Left renal pelvis (tissue), 4 donors: ENCODE data around the gene RIMBP2. TPM values are rescaled to one million over a fixed set of nuclear protein-coding genes. Genes with fewer than 3 reads are reported as not detected.

ENCODE experiments used
- DNase-seq, 4 donors: peaks; one replicate each; pipeline ENCODE4 v3.0.0-alpha.2; 2013; ENCODE audit warnings: low read depth in 4 of 4, low spot score in 3 of 4
- polyA plus RNA-seq, 4 donors: library from polyadenylated mRNA; unstranded; fragments of 120-200 nt; gene quantifications; one replicate each; pipeline ENCODE4 v1.2.1, GENCODE V29; 2013; ENCODE audit not compliant: insufficient read length in 4 of 4

The RIMBP2 gene
- polyA plus RNA-seq, 4 donors, result 6.1 to 20.6 (median 14.3) TPM

- DNase-seq, result no peak
Measured at GRCh38 chr12:130413909-130414308, 302.2 kb downstream of the RIMBP2 start.

- no peak for DNase-seq
Measured at GRCh38 chr12:130412384-130412783, 303.7 kb downstream of the RIMBP2 start.

- DNase-seq, result no peak
Measured at GRCh38 chr12:130405332-130405731, 310.8 kb downstream of the RIMBP2 start.

GRCh38 chr12:130401703-130402102 is 314.4 kb downstream of the RIMBP2 start:
- no peak for DNase-seq

GRCh38 chr12:130398100-130398848 is 317.8 kb downstream of the RIMBP2 start:
- DNase-seq, result no peak

- no peak for DNase-seq
Measured at GRCh38 chr12:130396667-130397066, 319.4 kb downstream of the RIMBP2 start.

- DNase-seq, result no peak
Measured at GRCh38 chr12:130394906-130395305, 321.2 kb downstream of the RIMBP2 start.

- DNase-seq, result no peak
Measured at GRCh38 chr12:130391186-130391585, 324.9 kb downstream of the RIMBP2 start.

GRCh38 chr12:130385193-130385592 is 330.9 kb downstream of the RIMBP2 start:
- DNase-seq, result no peak

GRCh38 chr12:130384234-130384633 is 331.9 kb downstream of the RIMBP2 start:
- no peak for DNase-seq

- DNase-seq, result no peak
Measured at GRCh38 chr12:130382818-130383217, 333.3 kb downstream of the RIMBP2 start.

GRCh38 chr12:130375296-130376287 is 340.5 kb downstream of the RIMBP2 start:
- no peak for DNase-seq

GRCh38 chr12:130374083-130374482 is 342.0 kb downstream of the RIMBP2 start:
- DNase-seq, result no peak

GRCh38 chr12:130372936-130373335 is 343.2 kb downstream of the RIMBP2 start:
- DNase-seq, result no peak

GRCh38 chr12:130371296-130371695 is 344.8 kb downstream of the RIMBP2 start:
- DNase-seq, result no peak

- no peak for DNase-seq
Measured at GRCh38 chr12:130369816-130370215, 346.3 kb downstream of the RIMBP2 start.

- DNase-seq, result no peak
Measured at GRCh38 chr12:130367523-130367922, 348.6 kb downstream of the RIMBP2 start.

- no peak for DNase-seq
Measured at GRCh38 chr12:130367003-130367402, 349.1 kb downstream of the RIMBP2 start.

- DNase-seq, result no peak
Measured at GRCh38 chr12:130366159-130366558, 349.9 kb downstream of the RIMBP2 start.

- no peak for DNase-seq
Measured at GRCh38 chr12:130364578-130364977, 351.5 kb downstream of the RIMBP2 start.

- DNase-seq, result no peak
Measured at GRCh38 chr12:130362060-130362459, 354.0 kb downstream of the RIMBP2 start.
